ENCODE measurements around the gene THOC2.
"Not testable (repeated sequence)": the region's sequence is repeated elsewhere in the genome, so short reads cannot be mapped to it uniquely, and the experiment has no call there.

THOC2 gene

DNA sequence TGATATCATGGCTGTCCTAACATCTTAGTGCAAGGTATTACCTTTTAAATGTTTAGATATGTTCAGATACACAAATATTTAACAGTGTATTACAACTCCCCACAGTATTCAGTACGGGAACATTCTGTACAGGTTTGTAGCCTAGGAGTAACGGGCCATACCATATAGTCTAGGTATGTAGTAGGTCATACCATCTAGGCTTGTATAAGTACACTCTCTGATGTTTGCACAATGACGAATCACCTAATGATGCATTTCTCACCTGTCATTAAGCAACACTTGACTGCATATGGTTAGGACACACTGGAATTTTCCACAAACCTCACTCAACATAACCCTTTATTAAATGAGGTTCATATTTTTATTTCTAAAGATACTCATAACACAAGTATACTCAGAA, 67.7 kb downstream of the THOC2 start:
- no peak for DNase-seq (ENCODE audit: low read depth in 3 of 3)

DNA sequence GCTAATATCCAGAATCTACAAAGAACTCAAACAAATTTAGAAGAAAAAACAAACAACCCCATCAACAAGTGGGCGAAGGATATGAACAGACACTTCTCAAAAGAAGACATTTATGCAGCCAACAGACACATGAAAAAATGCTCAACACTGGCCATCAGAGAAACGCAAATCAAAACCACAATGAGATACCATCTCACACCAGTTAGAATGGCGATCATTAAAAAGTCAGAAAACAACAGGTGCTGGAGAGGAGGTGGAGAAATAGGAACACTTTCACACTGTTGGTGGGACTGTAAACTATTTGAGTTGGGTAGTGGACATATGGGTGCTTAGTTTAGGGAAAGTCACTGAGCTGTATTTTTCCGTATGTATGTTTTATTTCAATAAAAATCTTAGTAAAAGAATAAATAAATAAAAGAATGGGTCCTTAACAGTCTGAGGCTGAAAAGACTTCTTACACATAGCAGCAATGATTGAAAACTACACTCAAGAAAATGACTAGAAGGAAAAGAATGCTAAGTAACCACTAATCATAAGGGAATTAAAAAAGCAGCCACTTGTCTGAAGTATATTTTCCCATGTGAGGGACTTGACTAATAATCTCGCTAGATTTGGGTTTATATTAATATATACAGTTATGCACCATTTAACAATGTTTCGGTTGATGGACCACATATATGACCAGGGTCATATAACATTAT, 68.2 kb downstream of the THOC2 start:
- not testable (repeated sequence) for DNase-seq (ENCODE audit: low read depth in 3 of 3)

DNA sequence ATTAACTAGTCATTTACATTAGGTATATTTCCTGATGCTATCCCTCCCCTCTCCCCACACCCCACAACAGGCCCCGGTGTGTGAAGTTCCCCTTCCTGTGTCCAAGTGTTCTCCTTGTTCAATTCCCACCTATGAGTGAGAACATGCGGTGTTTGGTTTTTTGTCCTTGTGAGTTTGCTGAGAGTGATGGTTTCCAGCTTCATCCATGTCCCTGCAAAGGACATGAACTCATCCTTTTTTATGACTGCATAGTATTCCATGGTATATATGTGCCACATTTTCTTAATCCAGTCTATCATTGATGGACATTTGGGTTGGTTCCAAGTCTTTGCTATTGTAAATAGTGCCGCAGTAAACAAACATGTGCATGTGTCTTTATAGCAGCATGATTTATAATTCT, 69.1 kb downstream of the THOC2 start:
- DNase-seq (ENCODE audit: low read depth in 3 of 3), result not testable (repeated sequence)

DNA sequence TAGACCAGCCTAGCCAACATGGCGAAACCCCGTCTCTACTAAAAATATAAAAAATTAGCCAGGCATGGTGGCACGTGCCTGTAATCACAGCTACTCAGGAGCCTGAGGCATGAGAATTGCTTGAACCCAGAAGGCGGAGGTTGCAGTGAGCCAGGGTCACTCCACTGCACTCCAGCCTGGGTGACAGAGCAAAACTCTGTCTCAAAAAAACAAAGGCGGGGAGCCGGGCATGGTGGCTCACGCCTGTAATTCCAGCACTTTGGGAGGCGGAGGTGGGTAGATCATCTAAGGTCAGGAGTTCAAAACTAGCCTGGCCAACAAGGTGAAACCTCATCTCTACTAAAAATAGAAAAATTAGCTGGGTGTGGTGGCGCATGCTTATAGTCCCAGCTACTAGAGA, 76.3 kb downstream of the THOC2 start:
- not testable (repeated sequence) for DNase-seq (ENCODE audit: low read depth in 3 of 3)

DNA sequence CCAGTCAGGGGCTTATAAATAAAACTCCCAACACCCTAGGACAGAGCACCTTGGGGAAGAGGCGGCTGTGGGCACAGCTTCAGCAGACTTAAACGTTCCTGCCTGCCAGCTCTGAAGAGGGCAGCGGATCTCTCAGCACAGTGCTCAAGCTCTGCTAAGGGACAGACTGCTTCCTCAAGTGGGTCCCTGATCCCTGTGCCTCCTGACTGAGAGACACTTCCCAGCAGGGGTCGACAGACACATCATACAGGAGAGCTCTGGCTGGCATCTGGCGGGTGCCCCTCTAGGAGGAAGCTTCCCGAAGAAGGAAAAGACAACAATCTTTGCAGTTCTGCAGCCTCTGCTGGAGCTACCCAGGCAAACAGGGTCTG, 84.1 kb downstream of the THOC2 start:
- DNase-seq (ENCODE audit: low read depth in 3 of 3), result not testable (repeated sequence)

DNA sequence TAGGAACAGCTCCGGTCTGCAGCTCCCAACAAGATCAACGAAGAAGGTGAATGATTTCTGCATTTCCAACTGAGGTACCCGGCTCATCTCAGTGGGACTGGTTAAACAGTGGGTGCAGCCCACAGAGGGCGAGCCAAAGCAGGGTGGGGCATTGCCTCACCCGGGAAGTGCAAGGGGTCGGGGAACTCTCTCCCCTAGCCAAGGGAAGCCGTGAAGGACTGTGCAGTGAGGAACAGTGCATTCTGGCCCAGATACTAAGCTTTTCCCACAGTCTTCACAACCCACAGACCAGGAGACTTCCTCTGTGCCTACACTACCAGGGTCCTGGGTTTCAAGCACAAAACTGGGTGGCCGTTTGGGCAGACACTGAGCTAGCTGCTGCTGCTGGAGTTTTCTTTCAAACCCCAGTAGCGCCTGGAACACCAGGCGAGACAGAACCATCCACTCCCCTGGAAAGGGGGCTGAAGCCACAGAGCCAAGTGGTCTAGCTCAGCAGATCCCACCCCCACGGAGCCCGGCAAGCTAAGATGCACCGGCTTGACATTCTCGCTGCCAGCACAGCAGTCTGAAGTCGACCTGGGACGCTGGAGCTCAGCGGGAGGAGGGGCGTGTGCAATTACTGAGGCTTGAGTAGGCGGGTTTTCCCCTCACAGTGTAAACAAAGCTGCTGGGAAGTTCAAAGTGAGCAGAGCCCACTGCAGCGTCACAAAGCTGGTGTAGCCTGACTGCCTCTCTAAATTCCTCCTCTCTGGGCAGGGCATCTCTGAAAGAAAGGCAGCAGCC, 84.6 kb downstream of the THOC2 start:
- no peak for DNase-seq (ENCODE audit: low read depth in 3 of 3)

DNA sequence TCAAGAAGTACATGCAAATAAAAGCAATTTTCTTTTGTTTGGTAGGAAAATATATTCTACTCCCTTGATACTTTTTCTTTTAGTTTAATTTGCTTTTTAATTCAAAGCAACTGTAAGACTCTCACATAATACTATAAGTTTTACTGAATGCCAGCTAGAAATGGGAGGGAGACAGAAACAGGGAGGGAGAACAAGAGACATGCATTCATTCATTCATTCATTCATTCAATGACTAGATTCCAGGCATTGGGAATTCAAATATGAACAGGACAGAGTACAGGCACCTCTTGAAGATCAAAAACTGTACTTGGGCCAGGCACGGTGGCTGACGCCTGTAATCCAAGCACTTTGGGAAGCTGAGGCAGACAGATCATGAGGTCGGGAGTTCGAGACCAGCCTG, 85.6 kb downstream of the THOC2 start:
- DNase-seq (ENCODE audit: low read depth in 3 of 3), result no peak

GRCh38 chrX:123629502-123629901, 103.3 kb downstream of the THOC2 start:
- no peak for DNase-seq (ENCODE audit: low read depth in 3 of 3)

GRCh38 chrX:123626962-123627361, 105.9 kb downstream of the THOC2 start:
- no peak for DNase-seq (ENCODE audit: low read depth in 3 of 3)

DNA sequence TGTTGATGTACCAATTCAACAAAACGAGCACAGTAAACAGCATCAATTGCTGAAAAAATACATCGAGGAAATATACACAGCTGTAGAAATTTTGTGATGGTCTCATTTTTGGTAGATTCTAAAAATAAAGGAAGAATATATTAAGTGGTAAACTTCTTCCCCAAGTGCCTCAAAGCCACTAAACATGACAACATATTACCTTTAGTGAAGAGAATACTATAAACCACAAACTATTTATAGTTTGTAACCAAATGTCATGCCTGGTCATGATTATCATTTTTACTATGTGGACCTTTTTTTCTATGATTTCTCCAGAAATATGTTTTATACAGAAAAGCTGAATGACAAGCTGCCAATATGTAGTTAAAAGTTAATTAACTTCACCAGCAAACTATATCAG, 106.9 kb downstream of the THOC2 start:
- no peak for DNase-seq (ENCODE audit: low read depth in 3 of 3)

DNA sequence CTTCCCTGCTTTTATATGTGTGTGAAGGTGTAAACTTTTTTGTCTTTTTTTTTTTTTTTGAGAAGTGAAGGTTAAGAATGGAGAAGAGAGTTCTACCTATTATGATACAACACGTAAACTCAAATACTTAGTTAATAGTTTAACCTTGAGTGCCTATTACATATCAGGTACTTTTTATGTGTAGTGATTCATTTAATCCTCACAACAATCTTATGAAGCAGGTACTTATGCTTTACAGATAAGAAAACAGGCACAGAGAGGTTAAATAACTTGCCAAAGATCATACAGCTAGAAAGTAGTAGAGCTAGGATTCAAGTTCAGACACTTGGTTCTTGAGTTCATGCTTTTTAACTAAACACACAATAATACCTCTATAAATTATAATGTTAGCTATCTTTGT, 107.4 kb downstream of the THOC2 start:
- no peak for DNase-seq (ENCODE audit: low read depth in 3 of 3)

GRCh38 chrX:123617007-123617406, 115.8 kb downstream of the THOC2 start:
- DNase-seq (ENCODE audit: low read depth in 3 of 3), result no peak

DNA sequence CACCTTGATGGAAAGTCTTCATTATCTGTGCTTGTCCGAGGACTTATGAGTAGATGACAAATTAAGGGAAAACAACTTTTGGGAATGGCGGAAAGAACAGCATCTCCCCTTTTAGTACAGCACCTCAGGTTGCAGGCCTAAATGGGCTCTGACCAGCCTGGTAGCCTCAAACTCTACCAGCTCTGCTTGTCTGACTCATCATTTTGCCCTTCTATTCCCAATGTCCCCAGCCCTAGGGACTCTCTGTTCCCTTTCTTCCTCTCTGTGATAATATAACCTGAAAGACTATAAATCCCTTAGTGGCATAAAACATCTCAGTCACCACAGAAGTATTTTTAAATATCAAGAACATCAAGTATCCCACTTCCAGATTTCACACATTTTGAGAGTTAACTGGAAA, 121.9 kb downstream of the THOC2 start:
- no peak for DNase-seq (ENCODE audit: low read depth in 3 of 3)

- no peak for DNase-seq (ENCODE audit: low read depth in 3 of 3)
Measured at GRCh38 chrX:123607806-123608205, 125.0 kb downstream of the THOC2 start.

DNA sequence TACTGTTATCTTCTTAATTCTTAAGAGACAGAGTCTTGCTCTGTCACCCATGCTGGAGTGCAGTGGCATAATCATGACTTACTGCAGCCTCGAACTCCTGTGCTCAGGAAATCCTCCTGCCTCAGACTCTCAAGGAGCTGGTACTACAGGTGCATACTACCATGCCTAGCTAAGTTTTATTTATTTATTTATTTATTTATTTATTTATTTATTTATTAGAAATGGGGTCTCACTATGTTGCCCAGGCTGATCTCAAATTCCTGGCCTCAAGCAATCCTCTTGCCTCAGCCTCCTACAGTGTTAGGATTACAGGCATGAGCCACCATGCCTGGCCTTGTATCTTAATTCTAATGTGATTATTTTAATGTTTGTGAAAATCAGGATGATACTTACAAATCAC, 125.6 kb downstream of the THOC2 start:
- DNase-seq (ENCODE audit: low read depth in 3 of 3), result no peak

DNA sequence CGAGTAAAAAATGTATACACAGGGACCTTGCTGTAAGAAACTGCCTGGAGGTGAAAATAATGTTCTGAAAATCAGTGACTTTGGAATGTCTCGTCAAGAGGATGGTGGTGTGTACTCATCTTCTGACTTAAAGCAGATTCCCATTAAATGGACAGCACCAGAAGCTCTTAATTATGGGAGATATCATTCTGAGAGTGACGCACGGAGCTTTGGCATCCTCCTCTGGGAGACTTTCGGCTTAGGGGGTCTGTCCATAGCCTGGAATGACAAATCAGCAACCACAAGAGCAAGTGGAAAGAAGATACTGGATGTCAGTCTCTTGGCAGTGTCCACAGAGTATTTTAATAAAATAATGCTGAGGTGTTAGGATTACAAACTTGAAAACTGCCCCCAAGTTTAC, 129.4 kb downstream of the THOC2 start:
- no peak for DNase-seq (ENCODE audit: low read depth in 3 of 3)

DNA sequence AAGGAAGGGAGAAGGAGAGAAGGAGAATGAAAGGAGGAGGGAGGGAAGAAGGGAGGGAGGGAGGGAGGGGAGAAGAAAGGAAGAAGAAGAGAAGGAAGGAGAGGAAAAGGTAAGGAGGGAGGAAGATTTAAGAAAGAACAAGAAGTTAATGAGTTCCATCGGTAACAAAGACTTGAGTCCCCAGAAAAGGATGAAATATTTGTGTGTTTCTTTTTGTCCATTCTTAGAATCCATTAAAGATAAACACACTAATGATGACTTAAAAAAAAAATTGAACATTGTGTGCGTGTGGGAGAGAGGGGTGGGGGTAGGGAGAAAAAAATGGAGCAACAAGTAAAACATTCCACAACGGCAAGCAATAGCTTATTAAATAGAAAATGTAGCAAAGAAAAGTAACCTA, 131.4 kb downstream of the THOC2 start:
- DNase-seq (ENCODE audit: low read depth in 3 of 3), result no peak

DNA sequence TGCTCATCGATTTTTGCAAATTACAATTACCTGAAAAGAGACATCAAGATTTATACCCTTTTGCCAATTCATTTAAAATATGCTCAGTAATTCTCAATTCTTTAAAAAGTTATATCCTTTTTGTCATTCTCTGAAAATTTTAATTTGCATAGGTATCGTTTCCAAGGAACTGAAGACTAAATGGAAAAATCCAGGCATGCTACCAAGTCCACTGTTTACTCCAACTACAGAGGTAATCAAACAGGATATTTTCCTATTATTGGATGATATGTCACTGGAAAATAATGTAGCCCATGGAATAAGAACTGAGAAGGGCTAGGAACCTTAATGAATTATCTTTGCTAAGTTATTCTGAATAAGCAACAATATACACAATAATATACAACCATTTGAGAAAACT, 132.7 kb downstream of the THOC2 start:
- no peak for DNase-seq (ENCODE audit: low read depth in 3 of 3)

- no peak for DNase-seq (ENCODE audit: low read depth in 3 of 3)
Measured at GRCh38 chrX:123590842-123591486, 141.9 kb downstream of the THOC2 start.

DNA sequence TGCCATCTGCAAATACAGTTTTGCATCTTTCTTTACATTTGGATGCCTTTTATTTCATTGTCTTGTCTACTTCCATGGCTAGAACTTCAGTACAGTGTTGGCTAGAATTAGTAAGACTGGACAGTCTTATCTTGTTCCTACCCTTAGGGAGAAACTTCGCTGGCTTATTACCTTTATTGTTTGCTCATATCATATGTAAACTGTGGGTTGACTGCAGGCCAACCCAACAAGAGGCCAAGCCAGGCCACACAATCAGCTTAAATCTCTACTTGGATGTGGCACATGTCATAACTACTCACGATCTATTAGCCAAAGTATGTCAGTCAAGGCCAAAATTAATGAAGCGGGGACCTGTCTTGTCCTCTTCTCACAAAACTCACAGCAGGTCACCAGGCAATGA, 144.1 kb downstream of the THOC2 start:
- DNase-seq (ENCODE audit: low read depth in 3 of 3), result no peak

DNA sequence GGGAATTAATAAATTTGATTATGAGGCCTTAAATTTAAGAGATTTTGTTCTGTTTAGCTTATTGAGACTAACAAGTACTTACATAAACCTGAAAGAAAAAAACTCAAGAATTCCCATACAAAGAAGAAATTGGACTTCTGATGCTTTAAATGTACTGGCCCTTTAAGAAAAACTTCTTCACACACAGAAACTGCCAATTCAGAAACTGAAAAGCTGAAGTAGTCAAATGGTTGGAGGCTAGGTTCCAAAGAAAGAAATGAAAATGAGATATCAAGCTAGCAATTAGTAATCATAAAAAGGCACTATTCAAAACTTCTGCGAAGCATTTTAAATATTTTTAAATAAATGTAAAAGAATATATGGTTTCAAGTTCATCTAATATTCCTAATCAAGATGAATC, 151.3 kb downstream of the THOC2 start:
- DNase-seq (ENCODE audit: low read depth in 3 of 3), result no peak

- DNase-seq (ENCODE audit: low read depth in 3 of 3), result no peak
Measured at GRCh38 chrX:123580792-123581191, 152.1 kb downstream of the THOC2 start.

GRCh38 chrX:123574027-123574426, 158.8 kb downstream of the THOC2 start:
- DNase-seq (ENCODE audit: low read depth in 3 of 3), result not testable (repeated sequence)
